HepG2 (cell line): ENCODE results near the gene ACSS1. TPM values are rescaled to one million over a fixed set of nuclear protein-coding genes. Genes with fewer than 3 reads are reported as not detected.

ENCODE experiments used
- FOXK1 ChIP-seq: sonication (generic); formaldehyde crosslinking; IDR thresholded peaks from 2 replicates; pipeline ENCODE4 v1.4.0; 2020; ENCODE audit warnings: low read depth, missing genetic modification reagents, borderline replicate concordance
- HNF1B ChIP-seq: sonication (generic); formaldehyde crosslinking; IDR thresholded peaks from 2 replicates; pipeline ENCODE4 v1.5.1; 2020; ENCODE audit warnings: mild to moderate bottlenecking, moderate library complexity, missing genetic modification reagents
- HNRNPL ChIP-seq: fragments of 200-400 bp; formaldehyde crosslinking; IDR thresholded peaks from 2 replicates; pipeline ENCODE4 v1.6.1; 2017; ENCODE audit warnings: mild to moderate bottlenecking, low read depth, low read length
- NFE2L1 ChIP-seq: sonication (generic); formaldehyde crosslinking; IDR thresholded peaks from 2 replicates; pipeline ENCODE4 v1.4.0; 2020; ENCODE audit warnings: missing genetic modification reagents, mild to moderate bottlenecking, borderline replicate concordance
- NFE2L2 ChIP-seq: fragments of 150-350 bp; IDR thresholded peaks from 2 replicates; pipeline ENCODE4 v1.6.1; 2014; ENCODE audit warnings: low read length
- RXRA ChIP-seq: sonication (generic); formaldehyde crosslinking; IDR thresholded peaks from 2 replicates; pipeline ENCODE4 v1.5.1; 2020; ENCODE audit warnings: missing genetic modification reagents
- TSC22D2 ChIP-seq: sonication (generic); formaldehyde crosslinking; IDR thresholded peaks from 2 replicates; pipeline ENCODE4 v1.5.1; 2020; ENCODE audit warnings: missing genetic modification reagents, mild to moderate bottlenecking, borderline replicate concordance
- ZFP36L2 ChIP-seq: sonication (generic); formaldehyde crosslinking; IDR thresholded peaks from 2 replicates; pipeline ENCODE4 v1.4.0; 2020; ENCODE audit warnings: missing genetic modification reagents
- ZIK1 ChIP-seq: sonication (generic); formaldehyde crosslinking; IDR thresholded peaks from 2 replicates; pipeline ENCODE4 v1.5.0; 2020; ENCODE audit warnings: mild to moderate bottlenecking, low read depth, missing genetic modification reagents, borderline replicate concordance
- ZNF225 ChIP-seq: sonication (generic); formaldehyde crosslinking; IDR thresholded peaks from 2 replicates; pipeline ENCODE4 v1.4.0; 2020; ENCODE audit warnings: mild to moderate bottlenecking, missing genetic modification reagents
- ZNF414 ChIP-seq: sonication (generic); formaldehyde crosslinking; IDR thresholded peaks from 2 replicates; pipeline ENCODE4 v1.5.0; 2020; ENCODE audit warnings: missing genetic modification reagents
- ZNF501 ChIP-seq: sonication (generic); formaldehyde crosslinking; IDR thresholded peaks from 2 replicates; pipeline ENCODE4 v1.5.1; 2020; ENCODE audit warnings: mild to moderate bottlenecking, moderate library complexity, missing genetic modification reagents
- ZNF691 ChIP-seq: sonication (generic); formaldehyde crosslinking; IDR thresholded peaks from 2 replicates; pipeline ENCODE4 v1.4.0; 2020; ENCODE audit warnings: missing genetic modification reagents, low read depth, mild to moderate bottlenecking, borderline replicate concordance
- ZNF703 ChIP-seq: sonication (generic); formaldehyde crosslinking; IDR thresholded peaks from 2 replicates; pipeline ENCODE4 v1.5.1; 2020; ENCODE audit warnings: missing genetic modification reagents, mild to moderate bottlenecking, moderate library complexity, borderline replicate concordance
- polyA plus RNA-seq, 8 experiments: library from polyadenylated mRNA; depleted of rRNA in 3 of 8; stranded (reverse) in 7 of 8; unstranded in 1 of 8; fragments of >200 nt; fragmentation: Illumina TruSeq in 4 of 8; extraction: Trizol in 4 of 8; gene quantifications; 2 replicates each; pipeline versions ENCODE4 v1.2.1 to v1.2.3, GENCODE V29; 2011 to 2016; ENCODE audit warnings: low read depth in 4 of 8, missing spikeins in 1 of 8, mixed read lengths in 1 of 8; ENCODE audit not compliant: insufficient read depth in 1 of 8
- total RNA-seq, 5 experiments: library from RNA; depleted of rRNA; stranded (reverse); fragments of >200 nt; fragmentation: Illumina TruSeq; extraction: Trizol; gene quantifications; 2 replicates each; pipeline ENCODE4 v1.2.3, GENCODE V29; 2016; ENCODE audit warnings: low read depth in 1 of 5
- TF ChIP-seq, protein P1 (sequence below): IDR thresholded peaks from 2 replicates; pipeline ENCODE4 v1.6.1; 2016; ENCODE audit warnings: missing genetic modification reagents, missing compliant biosample characterization
- TF ChIP-seq, protein P2 (sequence below): sonication (generic); formaldehyde crosslinking; conservative IDR thresholded peaks from 2 replicates; pipeline ENCODE4 v1.8.0; 2022; ENCODE audit warnings: mild to moderate bottlenecking, moderate library complexity, missing genetic modification reagents

The ACSS1 gene
- total and polyA plus RNA-seq, 2 of the 13 experiments (the other 11 are each of a cell fraction or from before 2014, with no cell fraction given), result 15.2 to 41.6 TPM

DNA sequence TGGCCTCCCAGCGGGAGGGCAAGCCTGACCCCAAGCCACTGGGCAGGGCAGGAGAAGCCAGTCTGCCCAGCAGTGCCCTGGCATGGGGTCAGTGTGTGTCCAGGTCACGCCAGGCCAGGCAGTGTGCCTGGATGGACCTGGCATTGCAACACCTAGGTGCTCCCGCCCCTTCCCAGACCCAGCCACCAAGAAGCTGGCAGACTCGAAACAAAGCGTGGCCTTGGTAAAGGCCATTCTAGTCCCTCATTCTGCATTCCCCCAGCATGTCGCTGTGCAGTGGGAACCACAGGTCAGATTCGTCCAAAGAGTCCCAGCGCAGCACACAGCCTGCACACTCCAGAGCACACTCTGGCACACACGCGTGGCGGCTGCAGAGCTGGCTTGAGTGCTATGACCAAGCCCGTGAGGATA, 46.1 kb downstream of the ACSS1 start (continued):
- TF ChIP-seq FOXK1 (CRISPR knock-in tag) (no peak), ZNF501 (CRISPR knock-in tag) (no peak), ZNF225 (CRISPR knock-in tag) (0 out of 2 replicates have a peak, but pooled peaks have one; percentile 24), ZNF703 (CRISPR knock-in tag) (no peak), HNF1B (no peak), NFE2L2 (no peak), HNRNPL (0 out of 2 replicates have a peak, but pooled peaks have one; percentile 54), NFE2L1 (no peak), RXRA (CRISPR knock-in tag) (peak; percentile 58; the same call in 1 of the 2 replicates), ZIK1 (CRISPR knock-in tag) (no peak), ZNF414 (CRISPR knock-in tag) (no peak), TSC22D2 (no peak), ZNF691 (CRISPR knock-in tag) (no peak), ZFP36L2 (CRISPR knock-in tag) (no peak)
- TF ChIP-seq, protein P1, sequence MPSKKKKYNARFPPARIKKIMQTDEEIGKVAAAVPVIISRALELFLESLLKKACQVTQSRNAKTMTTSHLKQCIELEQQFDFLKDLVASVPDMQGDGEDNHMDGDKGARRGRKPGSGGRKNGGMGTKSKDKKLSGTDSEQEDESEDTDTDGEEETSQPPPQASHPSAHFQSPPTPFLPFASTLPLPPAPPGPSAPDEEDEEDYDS (CRISPR knock-in tag), result no peak
- TF ChIP-seq, protein P2, sequence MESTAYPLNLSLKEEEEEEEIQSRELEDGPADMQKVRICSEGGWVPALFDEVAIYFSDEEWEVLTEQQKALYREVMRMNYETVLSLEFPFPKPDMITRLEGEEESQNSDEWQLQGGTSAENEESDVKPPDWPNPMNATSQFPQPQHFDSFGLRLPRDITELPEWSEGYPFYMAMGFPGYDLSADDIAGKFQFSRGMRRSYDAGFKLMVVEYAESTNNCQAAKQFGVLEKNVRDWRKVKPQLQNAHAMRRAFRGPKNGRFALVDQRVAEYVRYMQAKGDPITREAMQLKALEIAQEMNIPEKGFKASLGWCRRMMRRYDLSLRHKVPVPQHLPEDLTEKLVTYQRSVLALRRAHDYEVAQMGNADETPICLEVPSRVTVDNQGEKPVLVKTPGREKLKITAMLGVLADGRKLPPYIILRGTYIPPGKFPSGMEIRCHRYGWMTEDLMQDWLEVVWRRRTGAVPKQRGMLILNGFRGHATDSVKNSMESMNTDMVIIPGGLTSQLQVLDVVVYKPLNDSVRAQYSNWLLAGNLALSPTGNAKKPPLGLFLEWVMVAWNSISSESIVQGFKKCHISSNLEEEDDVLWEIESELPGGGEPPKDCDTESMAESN (CRISPR knock-in tag), result no peak
- TF ChIP-seq, all 625 proteins: peak for 3
